CD14-positive monocyte (primary cell): ENCODE results near the gene ARSI. TPM values are rescaled to one million over a fixed set of nuclear protein-coding genes. Genes with fewer than 3 reads are reported as not detected.

Experiments used
- DNase-seq, 3 donors: peaks; one replicate each; pipeline ENCODE4 v3.0.0-alpha.2; 2011 to 2022
- H2AFZ ChIP-seq: 2 replicates; pipeline ENCODE4 v1.6.0; 2012; ENCODE audit warnings: mild to moderate bottlenecking, low read depth, low read length, inconsistent platforms; ENCODE audit not compliant: insufficient read depth, poor library complexity, severe bottlenecking
- H3K27ac ChIP-seq, 2 donors: 1 replicate in 1 of 2; 2 replicates in 1 of 2; pipeline ENCODE4 v1.5.1; 2012 to 2013; ENCODE audit warnings: low read length in 2 of 2, control low read depth in 1 of 2, inconsistent platforms in 1 of 2, low read depth in 1 of 2, mild to moderate bottlenecking in 1 of 2
- H3K27me3 ChIP-seq, 2 donors: one replicate each; pipeline versions ENCODE4 v1.6.0 to v1.6.1; 2011 to 2013; ENCODE audit warnings: low read length in 2 of 2; ENCODE audit not compliant: control insufficient read depth in 2 of 2, insufficient read depth in 2 of 2
- H3K36me3 ChIP-seq, 2 donors: replicated peaks in 1 of 2; 1 replicate in 1 of 2; 2 replicates in 1 of 2; pipeline versions ENCODE4 v1.5.1 to v1.6.1; 2012 to 2013; ENCODE audit warnings: low read length in 2 of 2, control low read depth in 1 of 2, inconsistent platforms in 1 of 2, mild to moderate bottlenecking in 1 of 2; ENCODE audit not compliant: insufficient read depth in 2 of 2, control insufficient read depth in 1 of 2
- H3K4me1 ChIP-seq, 2 donors: 1 replicate in 1 of 2; 2 replicates in 1 of 2; pipeline versions ENCODE4 v1.5.1 to v1.6.1; 2012 to 2013; ENCODE audit warnings: low read length in 2 of 2, control low read depth in 1 of 2, inconsistent platforms in 1 of 2, mild to moderate bottlenecking in 1 of 2, moderate library complexity in 1 of 2; ENCODE audit not compliant: insufficient read depth in 2 of 2, control insufficient read depth in 1 of 2
- H3K4me2 ChIP-seq: replicated peaks from 2 replicates; pipeline ENCODE3; 2012; ENCODE audit warnings: low read length, moderate library complexity, mild to moderate bottlenecking; ENCODE audit not compliant: poor library complexity, severe bottlenecking; ENCODE audit errors: extremely low read depth
- H3K4me3 ChIP-seq, 3 experiments: fragments of 200-600 bp in 1 of 3; sonication (generic) in 1 of 3; replicated peaks in 1 of 3; 1 replicate in 2 of 3; 2 replicates in 1 of 3; pipeline ENCODE4 v1.5.1; 2011 to 2013; ENCODE audit warnings: low read length in 3 of 3, mild to moderate bottlenecking in 3 of 3, control low read depth in 2 of 3, low read depth in 2 of 3, inconsistent platforms in 1 of 3, moderate library complexity in 1 of 3
- H3K79me2 ChIP-seq: 2 replicates; pipeline ENCODE4 v1.6.0; 2012; ENCODE audit warnings: mild to moderate bottlenecking, control low read depth, inconsistent platforms, low read length, moderate library complexity; ENCODE audit not compliant: insufficient read depth
- H3K9ac ChIP-seq: 2 replicates; pipeline ENCODE4 v1.6.0; 2017; ENCODE audit warnings: low read length, mild to moderate bottlenecking; ENCODE audit not compliant: insufficient read depth, poor library complexity, severe bottlenecking
- H3K9me3 ChIP-seq, 2 donors: replicated peaks in 1 of 2; 1 replicate in 1 of 2; 2 replicates in 1 of 2; pipeline versions ENCODE4 v1.5.1 to v1.6.1; 2012 to 2013; ENCODE audit warnings: low read length in 2 of 2, control low read depth in 1 of 2; ENCODE audit not compliant: control insufficient read depth in 1 of 2, insufficient read depth in 1 of 2
- H4K20me1 ChIP-seq: 2 replicates; pipeline ENCODE4 v1.6.0; 2012; ENCODE audit warnings: mild to moderate bottlenecking, low read length, control low read depth, moderate library complexity; ENCODE audit not compliant: insufficient read depth
- H3K27ac Mint-ChIP-seq, 7 donors: one replicate each; pipeline ENCODE4 v1.8.0; 2020; ENCODE audit warnings: mild to moderate bottlenecking in 7 of 7, mixed read lengths in 7 of 7, moderate library complexity in 6 of 7, inconsistent platforms in 2 of 7
- H3K27me3 Mint-ChIP-seq, 3 donors: one replicate each; pipeline ENCODE4 v1.8.0; 2021 to 2022; ENCODE audit warnings: low read depth in 3 of 3, mild to moderate bottlenecking in 3 of 3, mixed read lengths in 3 of 3, moderate library complexity in 3 of 3, inconsistent platforms in 1 of 3
- H3K36me3 Mint-ChIP-seq, 2 donors: one replicate each; pipeline ENCODE4 v1.8.0; 2020; ENCODE audit warnings: mixed read lengths in 2 of 2, inconsistent platforms in 1 of 2, mild to moderate bottlenecking in 1 of 2
- H3K4me1 Mint-ChIP-seq: one replicate; pipeline ENCODE4 v1.8.0; 2020; ENCODE audit warnings: mild to moderate bottlenecking, mixed read lengths
- H3K4me3 Mint-ChIP-seq, 2 donors: one replicate each; pipeline ENCODE4 v1.8.0; 2020; ENCODE audit warnings: mild to moderate bottlenecking in 2 of 2, mixed read lengths in 2 of 2, moderate library complexity in 1 of 2
- H3K9me3 Mint-ChIP-seq, 7 donors: one replicate each; pipeline ENCODE4 v1.8.0; 2020 to 2022; ENCODE audit warnings: mixed read lengths in 7 of 7, mild to moderate bottlenecking in 6 of 7, moderate library complexity in 6 of 7, inconsistent platforms in 2 of 7
- WGBS: methylation state at CpG from one replicate; pipeline ENCODE4 v1.1.5; 2013; ENCODE audit warnings: missing lambda C conversion rate; ENCODE audit not compliant: insufficient coverage; 5-methylcytosine and 5-hydroxymethylcytosine counted together
- intact Hi-C, 2 donors: fragments of 100-400 bp; cut with micrococcal nuclease; formaldehyde crosslinking; loops; one replicate each; pipeline versions ENCODE4 v1.15.0 to v1.15.1; 2023
- polyA plus RNA-seq, 3 donors: library from polyadenylated mRNA; depleted of rRNA in 1 of 3; unstranded in 2 of 3; stranded (reverse) in 1 of 3; fragments of 300-500 nt in 2 of 3; fragments of >200 nt in 1 of 3; fragmentation: Illumina TruSeq in 2 of 3; gene quantifications; 1 replicate in 2 of 3; 2 replicates in 1 of 3; pipeline ENCODE4 v1.2.3, GENCODE V29; 2012 to 2021
- TF ChIP-seq, protein P1 (sequence below): fragments of 200-600 bp; IDR thresholded peaks from one replicate; pipeline ENCODE4 v1.8.0; 2022; ENCODE audit warnings: antibody characterized with exemption, mild to moderate bottlenecking

ARSI gene
- polyA plus RNA-seq, 3 donors: not detected

DNA sequence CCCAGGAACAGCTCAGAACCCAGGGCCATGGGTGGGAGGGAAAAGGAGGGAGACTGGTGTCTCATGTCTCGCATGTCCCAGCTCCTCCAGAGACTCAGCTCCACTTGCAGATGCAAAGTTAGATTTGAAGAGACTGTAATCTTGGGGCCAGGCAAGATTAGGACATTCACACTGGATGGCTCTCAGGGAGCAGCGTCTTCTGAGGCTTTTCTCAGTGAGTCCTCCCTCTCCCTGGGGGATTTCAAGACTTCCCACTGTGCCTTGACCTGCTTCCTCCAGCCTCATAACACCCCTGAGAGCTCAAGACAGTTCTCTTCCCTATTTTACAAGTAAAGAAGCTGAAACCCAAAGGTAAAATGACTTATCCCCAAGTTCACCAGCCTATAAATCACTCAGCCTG, 44.3 kb upstream of the ARSI start:
- no peaks in the 10 kb centered on the region for H3K79me2 ChIP-seq
- Mint-ChIP-seq H3K27me3 (peaks cover 2 to 3% (median 2%) of the 10 kb centered on the region in 3 donors), H3K9me3 (no peaks in the 10 kb centered on the region), H3K36me3 (no peaks in the 10 kb centered on the region), H3K4me3 (no peak overlapping the region), H3K27ac (peak overlapping the region in 1 of 7 donors; percentile 14), H3K4me1 (peaks cover 21% of the 10 kb centered on the region)
- no peaks in the 10 kb centered on the region for H4K20me1 ChIP-seq
- no peak for DNase-seq
- no peak overlapping the region for H3K4me3 ChIP-seq
- no peak overlapping the region for H2AFZ ChIP-seq
- no peak overlapping the region for H3K4me2 ChIP-seq
- H3K27ac ChIP-seq: no peak overlapping the region
- TF ChIP-seq, protein P1, sequence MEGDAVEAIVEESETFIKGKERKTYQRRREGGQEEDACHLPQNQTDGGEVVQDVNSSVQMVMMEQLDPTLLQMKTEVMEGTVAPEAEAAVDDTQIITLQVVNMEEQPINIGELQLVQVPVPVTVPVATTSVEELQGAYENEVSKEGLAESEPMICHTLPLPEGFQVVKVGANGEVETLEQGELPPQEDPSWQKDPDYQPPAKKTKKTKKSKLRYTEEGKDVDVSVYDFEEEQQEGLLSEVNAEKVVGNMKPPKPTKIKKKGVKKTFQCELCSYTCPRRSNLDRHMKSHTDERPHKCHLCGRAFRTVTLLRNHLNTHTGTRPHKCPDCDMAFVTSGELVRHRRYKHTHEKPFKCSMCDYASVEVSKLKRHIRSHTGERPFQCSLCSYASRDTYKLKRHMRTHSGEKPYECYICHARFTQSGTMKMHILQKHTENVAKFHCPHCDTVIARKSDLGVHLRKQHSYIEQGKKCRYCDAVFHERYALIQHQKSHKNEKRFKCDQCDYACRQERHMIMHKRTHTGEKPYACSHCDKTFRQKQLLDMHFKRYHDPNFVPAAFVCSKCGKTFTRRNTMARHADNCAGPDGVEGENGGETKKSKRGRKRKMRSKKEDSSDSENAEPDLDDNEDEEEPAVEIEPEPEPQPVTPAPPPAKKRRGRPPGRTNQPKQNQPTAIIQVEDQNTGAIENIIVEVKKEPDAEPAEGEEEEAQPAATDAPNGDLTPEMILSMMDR: no peak
- H3K9me3 ChIP-seq: no peaks in the 10 kb centered on the region
- H3K4me1 ChIP-seq: peaks cover 16 to 18% of the 10 kb centered on the region in 2 donors
- H3K9ac ChIP-seq: no peak overlapping the region
- no peaks in the 10 kb centered on the region for H3K27me3 ChIP-seq
- no peaks in the 10 kb centered on the region for H3K36me3 ChIP-seq
- intact Hi-C loops: loop anchor here in 1 of 2 donors (10.0 kb wide), 1 partner anchor 212 kb away; no protein-coding TSS in a partner anchor
- 44% methylated on average over 1 of the region's 2 CpGs for WGBS

DNA sequence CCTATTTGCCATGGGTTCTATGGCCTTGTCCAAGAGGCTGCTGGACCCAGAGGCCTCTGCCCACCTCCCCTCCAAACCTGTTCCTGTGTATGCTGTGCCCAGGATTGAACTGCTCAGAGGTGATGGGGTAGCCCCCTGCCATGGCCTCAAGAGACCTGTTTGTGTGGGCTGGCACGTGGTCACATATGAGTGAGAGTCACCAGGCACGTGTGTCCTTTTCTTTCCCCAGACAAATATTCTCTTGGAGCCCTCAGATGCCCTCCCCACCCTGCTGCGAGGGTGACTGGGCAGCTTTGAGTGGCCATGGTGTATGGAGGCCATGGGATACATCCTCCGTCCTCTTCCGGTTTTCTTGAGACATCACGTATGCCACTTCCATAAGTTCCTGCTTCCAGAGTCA, 43.9 kb upstream of the ARSI start:
- Histone ChIP-seq H3K36me3 (no peaks in the 10 kb centered on the region), H2AFZ (no peak overlapping the region), H3K4me3 (no peak overlapping the region), H4K20me1 (no peaks in the 10 kb centered on the region), H3K27me3 (no peaks in the 10 kb centered on the region), H3K79me2 (no peaks in the 10 kb centered on the region), H3K4me2 (no peak overlapping the region), H3K9me3 (no peaks in the 10 kb centered on the region), H3K27ac (no peak overlapping the region), H3K9ac (no peak overlapping the region), H3K4me1 (peaks cover 12 to 13% of the 10 kb centered on the region in 2 donors)
- Mint-ChIP-seq H3K4me3 (no peak overlapping the region), H3K27me3 (peaks cover 2 to 3% (median 2%) of the 10 kb centered on the region in 3 donors), H3K36me3 (no peaks in the 10 kb centered on the region), H3K9me3 (no peaks in the 10 kb centered on the region), H3K27ac (peak overlapping the region in 1 of 7 donors; percentile 14), H3K4me1 (peaks cover 17% of the 10 kb centered on the region)
- DNase-seq: no peak
- TF ChIP-seq, protein P1: no peak
- intact Hi-C loops: loop anchor here in 1 of 2 donors (10.0 kb wide), 1 partner anchor 212 kb away; no protein-coding TSS in a partner anchor
- 95% methylated on average over 3 of the region's 6 CpGs for WGBS
